Endothelial cell (in vitro differentiated cells): Measurements from ENCODE around the gene IGFLR1. TPM values are rescaled to one million over a fixed set of nuclear protein-coding genes. Genes with fewer than 3 reads are reported as not detected.

Experiments used
- DNase-seq: peaks from one replicate; pipeline ENCODE4 v3.0.0; 2021; ENCODE audit warnings: low spot score
- H3K27ac Mint-ChIP-seq: one replicate; pipeline ENCODE4 v1.8.0; 2021; ENCODE audit warnings: mixed read lengths, inconsistent platforms; ENCODE audit not compliant: unreplicated experiment
- H3K27me3 Mint-ChIP-seq: one replicate; pipeline ENCODE4 v1.8.0; 2021; ENCODE audit warnings: mild to moderate bottlenecking, moderate library complexity, mixed read lengths, inconsistent platforms; ENCODE audit not compliant: unreplicated experiment
- H3K36me3 Mint-ChIP-seq: one replicate; pipeline ENCODE4 v1.8.0; 2021; ENCODE audit warnings: mild to moderate bottlenecking, low read depth, mixed read lengths, inconsistent platforms; ENCODE audit not compliant: unreplicated experiment
- H3K4me1 Mint-ChIP-seq: one replicate; pipeline ENCODE4 v1.8.0; 2021; ENCODE audit warnings: mild to moderate bottlenecking, mixed read lengths, inconsistent platforms; ENCODE audit not compliant: unreplicated experiment
- H3K4me3 Mint-ChIP-seq: one replicate; pipeline ENCODE4 v1.8.0; 2021; ENCODE audit warnings: mild to moderate bottlenecking, mixed read lengths, inconsistent platforms; ENCODE audit not compliant: unreplicated experiment
- H3K9me3 Mint-ChIP-seq: one replicate; pipeline ENCODE4 v1.8.0; 2021; ENCODE audit warnings: mixed read lengths, inconsistent platforms; ENCODE audit not compliant: unreplicated experiment
- total RNA-seq: library from RNA; stranded (reverse); fragmentation: NEBNext Ultra II Directional; extraction: Animal tissue kit (Norgen Biotek cat#: 25700); gene quantifications from one replicate; pipeline ENCODE4 v1.2.1, GENCODE V29; 2021; ENCODE audit not compliant: unreplicated experiment
- TF ChIP-seq, protein P1 (sequence below): fragments of 200-600 bp; sonication (generic); IDR thresholded peaks from one replicate; pipeline ENCODE4 v1.5.0; 2021; ENCODE audit warnings: antibody characterized with exemption; ENCODE audit not compliant: unreplicated experiment

Gene IGFLR1
- total RNA-seq, 1 donor from 2014 or later, result 3.2 TPM

DNA sequence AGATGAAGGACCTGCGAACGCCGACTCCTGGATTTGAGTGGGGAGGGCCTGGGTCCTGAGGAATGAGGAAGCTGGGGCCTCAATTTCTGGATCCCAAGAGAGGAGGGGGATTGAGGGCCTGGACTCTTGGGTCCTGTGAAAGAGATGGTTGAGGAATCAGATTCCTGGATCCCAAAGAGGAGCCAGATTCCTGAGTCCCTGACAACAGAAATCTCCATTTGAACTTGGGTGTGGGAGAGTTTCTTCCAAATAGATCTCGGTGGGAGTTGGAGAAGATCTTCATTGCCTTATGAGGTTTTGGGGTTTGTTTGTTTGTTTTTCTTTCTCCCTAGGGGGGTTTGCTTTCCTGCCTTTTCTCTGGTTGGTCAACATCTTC is 3.8 kb upstream of the IGFLR1 start:
- TF ChIP-seq, protein P1, sequence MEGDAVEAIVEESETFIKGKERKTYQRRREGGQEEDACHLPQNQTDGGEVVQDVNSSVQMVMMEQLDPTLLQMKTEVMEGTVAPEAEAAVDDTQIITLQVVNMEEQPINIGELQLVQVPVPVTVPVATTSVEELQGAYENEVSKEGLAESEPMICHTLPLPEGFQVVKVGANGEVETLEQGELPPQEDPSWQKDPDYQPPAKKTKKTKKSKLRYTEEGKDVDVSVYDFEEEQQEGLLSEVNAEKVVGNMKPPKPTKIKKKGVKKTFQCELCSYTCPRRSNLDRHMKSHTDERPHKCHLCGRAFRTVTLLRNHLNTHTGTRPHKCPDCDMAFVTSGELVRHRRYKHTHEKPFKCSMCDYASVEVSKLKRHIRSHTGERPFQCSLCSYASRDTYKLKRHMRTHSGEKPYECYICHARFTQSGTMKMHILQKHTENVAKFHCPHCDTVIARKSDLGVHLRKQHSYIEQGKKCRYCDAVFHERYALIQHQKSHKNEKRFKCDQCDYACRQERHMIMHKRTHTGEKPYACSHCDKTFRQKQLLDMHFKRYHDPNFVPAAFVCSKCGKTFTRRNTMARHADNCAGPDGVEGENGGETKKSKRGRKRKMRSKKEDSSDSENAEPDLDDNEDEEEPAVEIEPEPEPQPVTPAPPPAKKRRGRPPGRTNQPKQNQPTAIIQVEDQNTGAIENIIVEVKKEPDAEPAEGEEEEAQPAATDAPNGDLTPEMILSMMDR, result no peak
- Mint-ChIP-seq H3K4me3 (peak overlapping the region; percentile 98), H3K9me3 (no peaks in the 10 kb centered on the region), H3K27me3 (peaks cover 17% of the 10 kb centered on the region), H3K36me3 (peaks cover 11% of the 10 kb centered on the region), H3K27ac (peak overlapping the region; percentile 99), H3K4me1 (peaks cover 36% of the 10 kb centered on the region)
- DNase-seq, result no peak

DNA sequence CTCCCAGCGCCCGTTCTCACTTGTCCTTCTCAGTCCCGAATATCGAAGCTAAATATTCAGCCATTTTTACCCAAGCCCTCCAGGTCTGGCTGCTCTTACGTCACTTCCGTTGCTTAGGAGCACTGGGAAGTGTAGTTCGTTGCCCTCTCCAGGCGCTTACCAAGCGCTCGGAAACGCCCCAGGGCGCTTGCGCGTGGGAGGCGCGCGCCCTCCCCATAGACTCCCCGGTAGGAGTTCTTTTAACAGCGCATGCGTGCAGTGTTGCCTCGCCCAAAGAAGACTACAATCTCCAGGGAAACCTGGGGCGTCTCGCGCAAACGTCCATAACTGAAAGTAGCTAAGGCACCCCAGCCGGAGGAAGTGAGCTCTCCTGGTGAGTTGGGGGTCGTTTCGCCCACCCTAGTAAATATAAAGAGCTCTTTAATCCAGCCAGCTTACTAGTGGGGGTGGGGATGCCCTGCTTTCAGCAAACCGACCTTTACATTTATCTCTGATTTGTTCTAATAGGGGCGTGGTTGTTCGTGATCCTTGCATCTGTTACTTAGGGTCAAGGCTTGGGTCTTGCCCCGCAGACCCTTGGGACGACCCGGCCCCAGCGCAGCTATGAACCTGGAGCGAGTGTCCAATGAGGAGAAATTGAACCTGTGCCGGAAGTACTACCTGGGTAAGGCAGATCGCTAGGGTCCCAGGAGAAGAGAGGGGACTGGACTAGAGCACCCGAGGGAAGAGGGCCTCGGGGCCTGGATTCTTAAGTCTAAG is 3.3 kb upstream of the IGFLR1 start, which contains the start of the genes PSENEN and U2AF1L4:
PSENEN (plus strand) TSS at position 324 of the 759 bp plus-strand sequence; CDS start at position 604, 280 bp downstream.
U2AF1L4 (minus strand) TSS at position 91 of the 759 bp plus-strand sequence; CDS start at position 64, 27 bp downstream.
- H3K4me1 Mint-ChIP-seq, result peaks cover 41% of the 10 kb centered on the region
- TF ChIP-seq, protein P1, result no peak
- no peaks in the 10 kb centered on the region for H3K9me3 Mint-ChIP-seq
- peaks cover 20% of the 10 kb centered on the region for H3K27me3 Mint-ChIP-seq
- peak within 1 kb of the TSS; percentile 98 for H3K4me3 Mint-ChIP-seq
- peak; percentile 93 for DNase-seq
- H3K36me3 Mint-ChIP-seq, result peaks cover 11% of the 10 kb centered on the region
- peak within 1 kb of the TSS; percentile 99 for H3K27ac Mint-ChIP-seq

DNA sequence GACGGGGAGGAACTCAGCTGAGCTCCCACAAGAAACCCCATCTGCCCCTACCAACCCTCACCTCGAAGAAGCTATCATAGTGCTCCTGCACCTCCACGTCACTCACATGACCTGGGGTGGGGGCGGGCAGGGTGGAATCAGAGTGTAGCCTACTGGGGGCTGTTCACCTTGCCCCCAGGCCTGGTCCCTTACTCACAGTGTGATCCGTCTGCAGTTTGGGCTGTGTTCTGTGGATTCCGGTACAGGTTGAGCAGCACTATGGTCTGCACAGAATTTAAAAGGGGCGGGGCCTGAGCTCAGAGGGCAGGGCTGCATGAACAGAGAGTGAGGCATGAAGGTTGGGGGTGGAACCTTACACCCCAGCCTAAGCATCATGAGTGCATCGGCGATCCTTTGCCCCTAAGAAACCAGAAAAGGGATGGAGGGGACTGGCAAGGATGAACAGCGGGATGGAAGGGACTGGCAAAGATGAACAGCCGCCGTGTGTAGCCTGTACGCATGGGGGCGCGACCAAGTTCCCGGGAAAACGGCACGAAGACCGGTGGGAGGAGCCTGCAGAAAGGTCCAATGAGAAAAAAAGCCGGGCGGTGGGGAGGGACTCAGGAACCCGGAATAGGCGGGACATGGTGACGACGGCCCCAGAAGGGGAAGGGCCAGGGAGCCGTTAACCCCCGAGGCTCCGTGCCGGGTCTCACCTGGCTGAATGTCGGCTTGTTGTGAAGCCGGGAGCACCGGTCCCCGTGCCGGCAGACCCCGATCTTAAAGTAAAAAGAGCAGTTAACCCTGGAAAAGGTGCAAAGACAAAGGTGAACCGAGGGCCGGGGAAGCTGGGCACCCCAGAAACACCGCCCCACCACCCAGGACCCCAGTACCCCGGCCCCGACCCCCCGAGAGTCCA is 2.4 kb upstream of the IGFLR1 start:
- Mint-ChIP-seq H3K27me3 (peaks cover 20% of the 10 kb centered on the region), H3K4me1 (peaks cover 40% of the 10 kb centered on the region), H3K36me3 (peaks cover 11% of the 10 kb centered on the region), H3K9me3 (no peaks in the 10 kb centered on the region), H3K27ac (peak overlapping the region; percentile 99), H3K4me3 (peak overlapping the region; percentile 98)
- DNase-seq, result peak; percentile 93
- TF ChIP-seq, protein P1, result no peak

DNA sequence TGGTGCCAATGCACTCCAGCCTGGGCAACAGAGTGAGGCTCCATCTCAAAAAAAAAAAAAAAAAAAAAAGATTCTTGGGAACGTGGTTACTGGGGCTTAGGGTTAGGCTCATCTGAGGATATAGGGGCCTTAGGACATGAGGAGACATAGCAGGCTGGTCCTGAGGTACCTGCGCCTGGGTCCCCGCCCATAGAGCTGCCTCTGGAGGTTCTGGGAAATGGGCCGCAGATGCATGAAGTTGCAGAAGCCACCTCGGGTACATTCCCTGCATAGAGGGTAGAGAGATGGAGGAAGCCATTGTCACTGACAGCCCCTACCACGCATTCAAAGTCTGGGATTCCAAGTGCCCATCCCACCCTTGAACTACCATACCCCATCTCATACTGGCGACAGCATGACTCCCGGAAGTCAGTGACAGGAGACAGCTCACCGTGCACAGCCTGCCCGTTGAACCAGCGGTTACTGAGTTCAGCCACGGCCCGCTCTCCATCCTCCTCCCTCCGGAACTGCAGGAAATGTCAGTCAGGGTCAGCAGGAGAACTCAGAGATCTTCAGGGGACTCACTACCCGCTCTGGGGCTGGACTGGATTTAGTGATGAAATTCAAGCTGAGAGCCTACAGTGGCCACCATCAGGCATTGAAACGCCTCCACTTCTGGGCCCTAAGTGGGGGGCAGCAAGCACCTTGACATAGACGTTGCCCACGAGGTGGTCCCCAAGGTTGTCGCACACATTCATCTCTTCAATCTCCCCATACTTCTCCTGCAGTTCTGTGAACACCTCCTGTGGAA is 1.6 kb upstream of the IGFLR1 start:
- H3K27ac Mint-ChIP-seq, result no peak overlapping the region
- peak overlapping the region; percentile 98 for H3K4me3 Mint-ChIP-seq

More for the DNA sequence above, 1.6 kb upstream of the IGFLR1 start:
- Mint-ChIP-seq H3K9me3 (no peaks in the 10 kb centered on the region), H3K4me1 (peaks cover 38% of the 10 kb centered on the region), H3K27me3 (peaks cover 21% of the 10 kb centered on the region), H3K36me3 (peaks cover 12% of the 10 kb centered on the region)
- TF ChIP-seq, protein P1, result no peak
- DNase-seq, result no peak
